Activated CD4-positive, alpha-beta T cell treated with anti-CD3 and anti-CD28 coated beads, Interleukin-2, amount 10 ng/mL, durations not matched to agents 7 days and 5 days (primary cell): Measurements from ENCODE around the gene APEH. TPM values are rescaled to one million over a fixed set of nuclear protein-coding genes. Genes with fewer than 3 reads are reported as not detected.
A peak's percentile ranks its signal among the peaks of the same experiment; 100 is the strongest.

Source experiments
- CTCF ChIA-PET: fragments of 350-600 bp; sonication (Branson Sonifier 250); formaldehyde crosslinking; loops from one replicate; lab custom pipeline; 2021; ENCODE audit warnings: antibody characterized with exemption; lab: Charles Lee
- POLR2A ChIA-PET: fragments of 350-600 bp; sonication (Branson Sonifier 250); formaldehyde crosslinking; loops from one replicate; lab custom pipeline; 2021; ENCODE audit warnings: antibody characterized with exemption; lab: Charles Lee
- DNase-seq: peaks from one replicate; pipeline ENCODE4 v3.0.0-alpha.2; 2020
- H3K27ac Mint-ChIP-seq: one replicate; pipeline ENCODE4 v1.8.0; 2021; ENCODE audit warnings: mild to moderate bottlenecking, moderate library complexity, mixed read lengths
- H3K27me3 Mint-ChIP-seq: one replicate; pipeline ENCODE4 v1.8.0; 2021; ENCODE audit warnings: mixed read lengths
- H3K36me3 Mint-ChIP-seq: one replicate; pipeline ENCODE4 v1.8.0; 2021; ENCODE audit warnings: low read depth, mixed read lengths
- H3K4me1 Mint-ChIP-seq: one replicate; pipeline ENCODE4 v1.8.0; 2021; ENCODE audit warnings: mixed read lengths
- H3K4me3 Mint-ChIP-seq: one replicate; pipeline ENCODE4 v1.8.0; 2021; ENCODE audit warnings: mild to moderate bottlenecking, moderate library complexity, mixed read lengths
- H3K9me3 Mint-ChIP-seq: one replicate; pipeline ENCODE4 v1.8.0; 2021; ENCODE audit warnings: mixed read lengths
- total RNA-seq, 2 experiments: library from RNA; stranded (reverse); gene quantifications; one replicate each; pipeline ENCODE4 v1.2.3, GENCODE V29; 2021

APEH gene
- total RNA-seq, 2 experiments from 2014 or later: 137 TPM

DNA sequence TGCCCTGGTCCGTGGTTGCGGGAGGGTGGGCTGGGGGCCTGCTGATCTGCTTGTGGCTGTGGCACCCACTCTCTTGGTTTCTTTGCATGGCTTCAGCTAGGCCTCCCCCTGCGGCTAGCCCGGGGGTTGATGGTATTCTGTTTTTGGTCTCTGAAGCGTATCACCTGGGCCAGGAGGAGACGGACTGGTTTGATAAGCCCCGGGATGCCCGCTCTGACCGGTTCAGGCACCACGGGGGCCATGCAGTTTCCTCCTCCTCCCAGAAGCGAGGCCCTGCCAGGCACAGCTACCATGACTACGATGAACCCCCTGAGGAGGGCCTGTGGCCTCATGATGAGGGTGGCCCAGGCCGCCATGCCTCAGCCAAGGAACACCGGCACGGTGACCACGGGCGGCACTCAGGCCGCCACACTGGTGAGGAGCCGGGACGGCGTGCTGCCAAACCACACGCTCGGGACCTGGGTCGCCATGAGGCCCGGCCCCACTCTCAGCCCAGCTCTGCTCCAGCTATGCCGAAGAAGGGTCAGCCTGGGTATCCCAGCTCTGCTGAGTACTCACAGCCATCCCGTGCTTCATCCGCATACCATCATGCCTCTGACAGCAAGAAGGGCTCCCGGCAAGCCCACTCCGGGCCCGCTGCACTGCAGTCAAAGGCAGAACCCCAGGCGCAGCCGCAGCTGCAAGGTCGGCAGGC, 11.3 kb upstream of the APEH start:
- Mint-ChIP-seq H3K27ac (no peak overlapping the region), H3K4me3 (no peak overlapping the region), H3K36me3 (no peaks in the 10 kb centered on the region), H3K27me3 (no peaks in the 10 kb centered on the region), H3K9me3 (no peaks in the 10 kb centered on the region), H3K4me1 (peaks cover 2% of the 10 kb centered on the region)
- ChIA-PET CTCF (interaction anchor here (2.0 to 4.9 kb wide), 2 partner anchors 9 to 123 kb away, joined by 7 to 20 read pairs; no protein-coding TSS in a partner anchor), POLR2A (no interaction called here)
- DNase-seq: no peak

DNA sequence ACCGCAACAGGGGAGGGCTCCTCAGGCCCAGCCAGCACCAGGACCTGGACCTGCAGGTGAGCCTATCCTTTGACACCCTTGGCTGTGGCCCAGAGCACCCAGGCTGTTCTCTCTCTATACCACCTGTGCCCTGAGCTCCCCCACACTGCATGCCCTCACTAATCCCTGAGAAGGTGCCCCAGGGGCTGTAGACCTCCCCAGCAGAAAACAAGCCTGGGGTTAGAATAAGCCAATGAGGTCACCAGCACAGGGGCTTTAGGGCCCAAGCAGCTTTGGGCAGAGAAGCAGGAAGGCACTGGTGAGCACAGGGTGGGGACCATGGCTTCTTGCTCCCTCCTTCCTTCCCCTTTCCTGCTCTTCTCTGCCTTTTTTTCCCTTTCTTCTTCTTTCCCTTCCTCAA, 10.3 kb upstream of the APEH start:
- no peaks in the 10 kb centered on the region for H3K36me3 Mint-ChIP-seq
- peaks cover 4% of the 10 kb centered on the region for H3K4me1 Mint-ChIP-seq
- H3K27ac Mint-ChIP-seq: no peak overlapping the region
- H3K27me3 Mint-ChIP-seq: no peaks in the 10 kb centered on the region
- H3K9me3 Mint-ChIP-seq: no peaks in the 10 kb centered on the region
- ChIA-PET CTCF (interaction anchor here (0.6 to 4.9 kb wide), 3 partner anchors 8 to 409 kb away, joined by 3 to 20 read pairs (median 7); no protein-coding TSS in a partner anchor), POLR2A (no interaction called here)
- DNase-seq: no peak
- H3K4me3 Mint-ChIP-seq: no peak overlapping the region

DNA sequence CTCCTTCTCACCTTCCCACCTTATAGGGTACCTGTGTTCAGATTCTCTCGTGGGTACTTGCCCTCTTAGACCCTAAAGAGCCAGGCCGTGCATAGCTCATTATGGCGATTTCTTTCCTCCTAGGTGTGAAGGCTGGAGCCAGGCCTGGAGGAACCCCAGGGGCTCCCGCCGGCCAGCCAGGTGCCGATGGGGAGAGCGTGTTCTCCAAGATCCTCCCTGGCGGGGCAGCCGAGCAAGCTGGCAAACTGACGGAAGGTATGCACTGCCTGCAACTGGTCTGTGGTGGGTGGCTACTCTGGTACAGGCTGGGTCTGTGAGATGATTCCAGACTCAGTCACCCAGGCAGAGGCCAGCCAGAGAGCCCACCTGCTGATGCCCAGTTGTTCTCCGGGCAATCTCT, 9.9 kb upstream of the APEH start:
- H3K9me3 Mint-ChIP-seq: no peaks in the 10 kb centered on the region
- H3K27me3 Mint-ChIP-seq: no peaks in the 10 kb centered on the region
- no peak for DNase-seq
- ChIA-PET CTCF (interaction anchor here (4.9 kb wide), 1 partner anchor 124 kb away, joined by 20 read pairs; no protein-coding TSS in a partner anchor), POLR2A (no interaction called here)
- no peak overlapping the region for H3K4me3 Mint-ChIP-seq
- H3K36me3 Mint-ChIP-seq: no peaks in the 10 kb centered on the region
- H3K27ac Mint-ChIP-seq: no peak overlapping the region
- H3K4me1 Mint-ChIP-seq: peaks cover 4% of the 10 kb centered on the region

DNA sequence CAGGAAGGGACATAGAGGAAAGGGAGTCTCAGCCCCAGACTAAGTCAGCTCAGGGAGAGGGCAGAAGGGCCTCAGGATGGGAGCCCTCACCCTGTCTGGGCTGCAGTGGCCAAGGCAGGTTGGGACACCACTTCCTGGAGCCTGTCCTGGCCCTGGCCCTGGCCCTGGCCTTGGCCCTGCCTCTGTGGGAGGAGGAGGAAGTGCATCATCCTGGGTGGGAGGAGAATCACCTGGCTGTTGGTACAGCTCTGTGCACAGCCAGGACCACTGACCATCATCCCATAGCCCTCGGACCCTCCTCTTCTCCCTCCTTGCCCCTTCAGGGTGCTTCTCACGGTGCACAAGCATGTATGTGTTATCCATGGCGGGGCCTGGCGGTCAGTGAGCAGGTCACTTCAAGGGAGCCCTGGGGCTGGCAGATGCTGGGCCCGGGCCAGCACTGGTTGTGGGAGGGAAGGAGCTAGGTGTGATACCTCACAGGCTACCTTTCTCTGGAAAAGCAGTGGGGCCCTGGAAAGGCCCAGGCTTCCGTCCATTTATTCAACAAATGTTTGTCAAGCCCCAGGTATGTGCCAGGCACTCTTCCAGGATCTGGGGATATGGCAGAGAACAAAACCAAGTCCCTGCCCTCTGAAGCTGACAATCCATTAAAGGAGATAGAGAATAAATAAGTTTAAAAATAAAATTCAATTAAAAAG, 8.2 kb upstream of the APEH start:
- no peak overlapping the region for H3K27ac Mint-ChIP-seq
- ChIA-PET POLR2A (no interaction called here), CTCF (interaction anchor here (0.9 to 4.9 kb wide), 2 partner anchors 57 to 126 kb away, joined by 3 to 20 read pairs; no protein-coding TSS in a partner anchor)
- no peaks in the 10 kb centered on the region for H3K27me3 Mint-ChIP-seq
- peaks cover 4% of the 10 kb centered on the region for H3K4me1 Mint-ChIP-seq
- no peak for DNase-seq
- no peaks in the 10 kb centered on the region for H3K9me3 Mint-ChIP-seq
- no peaks in the 10 kb centered on the region for H3K36me3 Mint-ChIP-seq
- H3K4me3 Mint-ChIP-seq: no peak overlapping the region

DNA sequence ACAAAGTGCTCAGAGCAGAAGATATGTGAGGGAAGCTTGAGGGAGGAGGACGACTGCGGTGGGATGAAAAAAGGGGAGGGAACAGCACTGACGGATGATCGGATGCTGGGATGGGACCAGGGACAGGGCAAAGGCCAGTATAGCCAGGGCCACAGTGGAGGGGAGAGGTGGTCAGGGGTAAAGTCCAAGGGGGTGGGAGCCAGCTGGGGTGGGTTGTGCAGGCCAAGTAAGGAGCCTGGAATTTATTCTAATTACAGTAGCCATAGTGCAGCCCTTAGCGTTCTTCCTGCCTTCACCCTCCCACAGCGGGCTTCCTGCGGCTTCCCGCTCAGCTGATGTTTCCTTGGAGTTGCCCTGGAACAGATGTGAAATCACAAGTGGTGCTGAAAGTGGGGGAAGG, 7.6 kb upstream of the APEH start:
- Mint-ChIP-seq H3K4me3 (no peak overlapping the region), H3K27me3 (no peaks in the 10 kb centered on the region)
- POLR2A ChIA-PET: no interaction called here

DNA sequence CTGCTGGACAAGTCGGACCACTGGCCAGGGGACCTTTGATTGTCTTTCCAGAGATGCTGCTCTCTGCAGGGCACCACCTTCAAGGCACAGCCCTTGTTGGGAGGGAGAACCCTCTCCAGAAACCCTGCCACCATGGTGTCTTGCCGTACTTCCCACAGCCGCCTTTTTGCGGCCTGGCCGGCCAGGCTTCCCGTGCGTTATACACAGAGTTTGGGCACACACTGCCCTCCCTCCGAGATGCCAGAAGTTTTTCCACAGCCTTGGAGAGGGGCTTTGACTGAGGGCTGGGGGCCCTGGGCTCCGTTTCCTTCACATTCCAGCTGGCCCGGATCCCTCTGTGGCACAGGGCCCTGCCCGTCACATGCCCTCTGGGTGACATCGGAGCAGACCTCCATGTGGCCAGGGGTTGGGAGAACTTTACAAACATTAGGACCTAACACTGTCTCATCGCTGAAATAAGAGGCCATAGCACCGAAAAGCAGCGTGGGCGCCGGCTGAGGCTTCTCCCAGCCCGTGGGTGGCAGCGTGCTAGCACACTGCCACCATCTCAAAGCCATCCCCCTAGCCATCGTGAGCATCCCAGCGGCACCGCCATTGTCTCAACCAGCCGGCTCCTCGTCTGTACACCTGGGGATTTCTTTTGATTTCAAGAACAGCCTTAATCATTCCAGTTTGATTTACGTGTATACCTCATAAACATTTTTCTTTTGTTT, 6.3 kb upstream of the APEH start:
- Mint-ChIP-seq H3K27me3 (no peaks in the 10 kb centered on the region), H3K4me3 (no peak overlapping the region)

More for the DNA sequence above, 7.6 kb upstream of the APEH start:
- Mint-ChIP-seq H3K27ac (no peak overlapping the region), H3K4me1 (peaks cover 4% of the 10 kb centered on the region), H3K9me3 (no peaks in the 10 kb centered on the region), H3K36me3 (no peaks in the 10 kb centered on the region)
- CTCF ChIA-PET: interaction anchor here (0.9 to 4.9 kb wide), 2 partner anchors 57 to 126 kb away, joined by 3 to 20 read pairs; no protein-coding TSS in a partner anchor
- no peak for DNase-seq

DNA sequence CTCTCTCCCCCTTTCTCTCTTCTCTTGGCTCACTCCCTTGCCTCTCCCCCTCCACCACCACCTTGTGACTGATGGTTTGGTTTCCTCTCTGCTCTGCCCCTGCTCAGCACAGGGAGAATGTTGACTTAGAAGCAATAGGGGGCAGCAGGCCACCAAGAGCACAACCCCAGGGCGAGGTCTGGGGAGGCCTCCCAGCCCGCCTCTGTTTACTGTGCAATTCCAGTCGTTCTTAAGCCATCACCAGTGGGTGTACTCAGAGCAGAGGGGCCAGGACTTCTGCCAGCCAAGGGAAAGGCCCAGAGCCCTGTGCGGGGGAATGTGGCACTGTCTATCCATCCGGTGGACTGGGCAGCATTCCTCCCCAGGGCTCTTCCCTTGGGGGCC, 5.7 kb upstream of the APEH start:
- peaks cover 2% of the 10 kb centered on the region for H3K36me3 Mint-ChIP-seq
- H3K9me3 Mint-ChIP-seq: no peaks in the 10 kb centered on the region
- peaks cover 14% of the 10 kb centered on the region for H3K4me1 Mint-ChIP-seq
- POLR2A ChIA-PET: no interaction called here
- no peak overlapping the region for H3K27ac Mint-ChIP-seq
- H3K4me3 Mint-ChIP-seq: no peak overlapping the region
- CTCF ChIA-PET: no interaction called here
- DNase-seq: no peak
- H3K27me3 Mint-ChIP-seq: no peaks in the 10 kb centered on the region

More for the DNA sequence above, 6.3 kb upstream of the APEH start:
- Mint-ChIP-seq H3K4me1 (peaks cover 10% of the 10 kb centered on the region), H3K27ac (no peak overlapping the region), H3K9me3 (no peaks in the 10 kb centered on the region), H3K36me3 (peaks cover 2% of the 10 kb centered on the region)
- ChIA-PET CTCF (no interaction called here), POLR2A (no interaction called here)
- no peak for DNase-seq

DNA sequence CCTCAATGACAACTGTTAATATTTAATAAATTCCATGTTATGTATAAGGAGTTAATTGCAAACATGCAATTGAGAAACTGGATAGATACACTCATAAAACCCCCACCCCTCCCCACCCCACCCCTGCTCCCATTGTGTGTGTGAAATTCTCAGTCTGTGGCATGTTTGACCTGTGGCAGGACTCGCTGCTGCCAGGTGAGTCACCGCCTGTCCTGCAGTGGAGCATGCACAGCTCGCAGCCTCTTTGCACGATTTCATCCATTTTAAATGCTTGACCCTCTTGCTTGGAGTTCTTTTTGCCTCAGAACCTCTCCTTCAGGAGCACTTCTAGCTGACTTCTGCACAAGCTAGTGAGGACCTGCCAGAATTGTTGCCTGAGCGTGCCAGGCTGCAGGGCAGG, 5.3 kb upstream of the APEH start:
- peaks cover 2% of the 10 kb centered on the region for H3K36me3 Mint-ChIP-seq
- no peak for DNase-seq
- H3K27me3 Mint-ChIP-seq: no peaks in the 10 kb centered on the region
- no peak overlapping the region for H3K4me3 Mint-ChIP-seq
- peaks cover 18% of the 10 kb centered on the region for H3K4me1 Mint-ChIP-seq
- CTCF ChIA-PET: interaction anchor here (0.6 to 1.6 kb wide), 2 partner anchors 128 to 129 kb away, joined by 3 to 6 read pairs; no protein-coding TSS in a partner anchor
- POLR2A ChIA-PET: no interaction called here
- H3K9me3 Mint-ChIP-seq: no peaks in the 10 kb centered on the region
- H3K27ac Mint-ChIP-seq: no peak overlapping the region

DNA sequence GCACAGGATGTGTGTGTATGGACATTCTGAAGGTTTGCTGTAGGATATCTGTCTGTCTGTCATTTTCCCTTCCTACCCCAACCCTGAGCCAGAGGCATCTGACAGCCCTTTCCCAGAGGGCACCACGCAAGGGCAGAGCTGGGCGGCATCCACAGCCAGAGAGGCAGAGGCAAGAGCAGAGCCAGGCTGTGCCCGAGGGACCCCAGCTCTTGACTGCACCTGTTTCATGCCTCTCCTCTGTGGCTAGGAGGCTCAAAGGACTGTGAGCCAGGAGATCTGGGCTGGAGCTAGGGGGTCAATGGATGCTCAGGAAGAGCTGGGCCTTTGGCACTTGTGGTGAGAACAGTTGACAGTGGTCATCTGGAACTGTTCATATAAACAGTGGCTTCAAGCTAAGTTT, 4.8 kb upstream of the APEH start:
- CTCF ChIA-PET: interaction anchor here (0.6 to 1.6 kb wide), 2 partner anchors 128 to 130 kb away, joined by 3 to 6 read pairs; no protein-coding TSS in a partner anchor
- Mint-ChIP-seq H3K27me3 (no peaks in the 10 kb centered on the region), H3K4me3 (no peak overlapping the region), H3K9me3 (no peaks in the 10 kb centered on the region), H3K4me1 (peaks cover 18% of the 10 kb centered on the region), H3K36me3 (peaks cover 2% of the 10 kb centered on the region), H3K27ac (no peak overlapping the region)
- POLR2A ChIA-PET: no interaction called here
- DNase-seq: no peak

DNA sequence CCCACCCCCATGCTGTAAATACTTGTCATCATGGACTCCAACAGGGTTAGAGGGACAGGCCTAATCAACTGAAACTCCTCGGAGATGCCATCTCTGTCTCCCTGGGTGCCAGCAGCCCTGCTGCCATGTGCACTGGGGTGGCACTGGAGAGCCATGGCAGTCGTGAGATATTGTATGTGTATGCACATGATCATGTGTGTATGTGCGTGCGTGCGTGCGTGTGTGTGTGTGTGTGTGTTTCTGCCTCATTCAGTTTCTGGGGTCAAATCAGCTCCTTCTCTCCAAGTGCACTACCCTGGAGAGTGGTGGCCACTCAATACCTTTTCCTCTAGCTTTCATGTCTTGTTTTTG, 3.2 kb upstream of the APEH start:
- H3K4me3 Mint-ChIP-seq: no peak overlapping the region
- ChIA-PET CTCF (interaction anchor here (0.7 to 3.3 kb wide), 9 partner anchors 8 to 132 kb away, joined by 4 to 88 read pairs (median 7); no protein-coding TSS in a partner anchor), POLR2A (interaction anchor here (1.6 kb wide), 1 partner anchor 131 kb away, joined by 13 read pairs; no protein-coding TSS in a partner anchor)
- H3K4me1 Mint-ChIP-seq: peaks cover 31% of the 10 kb centered on the region
- H3K27ac Mint-ChIP-seq: no peak overlapping the region
- no peaks in the 10 kb centered on the region for H3K27me3 Mint-ChIP-seq
- DNase-seq: no peak
- H3K36me3 Mint-ChIP-seq: peaks cover 7% of the 10 kb centered on the region
- H3K9me3 Mint-ChIP-seq: no peaks in the 10 kb centered on the region

DNA sequence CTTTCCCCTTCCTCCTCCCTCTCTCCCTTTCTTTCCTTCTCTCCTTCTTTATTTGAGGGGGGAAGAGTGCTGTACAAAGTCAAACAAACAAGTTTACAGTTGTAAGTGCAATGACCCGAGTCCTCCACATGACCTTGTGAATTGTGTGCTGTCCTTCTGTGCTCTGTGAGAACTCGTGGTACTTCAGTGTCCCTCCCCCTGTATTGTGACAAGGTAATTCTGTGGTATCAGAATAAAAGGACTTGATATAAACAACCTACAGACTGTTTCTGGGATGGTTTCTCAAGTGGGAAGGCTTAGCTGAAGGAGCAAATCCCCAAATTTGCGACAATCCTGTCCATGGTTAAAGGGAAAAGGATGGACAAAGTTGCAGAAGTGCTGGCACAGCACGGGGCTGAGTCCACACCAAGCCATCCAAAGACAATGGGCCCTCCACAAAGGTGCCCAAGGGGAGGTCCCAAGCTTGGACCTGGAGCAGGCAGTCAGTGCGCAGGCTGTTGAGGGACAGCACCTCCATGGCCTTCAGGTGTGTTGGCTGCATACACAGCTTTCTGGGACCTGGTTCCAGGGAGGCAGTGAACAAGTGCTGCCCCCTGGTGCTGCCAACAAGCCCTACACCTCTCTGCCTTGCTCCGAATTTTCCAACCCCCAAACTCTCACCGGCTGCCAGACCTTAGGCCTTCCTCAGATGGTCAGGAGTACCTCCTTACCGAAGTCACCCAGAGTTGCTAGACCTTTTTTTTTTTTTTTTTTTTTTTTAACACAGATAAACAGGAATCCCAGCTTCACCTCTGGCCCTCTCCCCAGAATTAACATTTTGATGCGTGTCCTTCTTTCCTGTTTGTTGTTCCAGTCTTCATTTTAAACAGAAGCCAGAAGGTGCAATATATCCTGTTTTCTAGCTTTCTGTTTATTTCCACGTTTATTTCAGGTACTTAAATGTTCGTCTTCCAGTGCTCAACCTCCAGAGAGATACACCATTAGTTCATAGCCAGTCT, 2.6 kb upstream of the APEH start:
- ChIA-PET CTCF (interaction anchor here (0.5 to 3.3 kb wide), 16 partner anchors 9 to 440 kb away, joined by 3 to 88 read pairs (median 4); partner anchors contain the start of gene BSN), POLR2A (interaction anchor here (0.7 to 1.6 kb wide), 2 partner anchors 70 to 132 kb away, joined by 7 to 13 read pairs; no protein-coding TSS in a partner anchor)
- H3K27me3 Mint-ChIP-seq: no peaks in the 10 kb centered on the region

More for the DNA sequence above, 2.6 kb upstream of the APEH start:
- peak overlapping the region; percentile 87 for H3K27ac Mint-ChIP-seq
- H3K4me3 Mint-ChIP-seq: peak overlapping the region; percentile 70
- DNase-seq: peak; percentile 78
- no peaks in the 10 kb centered on the region for H3K9me3 Mint-ChIP-seq
- H3K4me1 Mint-ChIP-seq: peaks cover 33% of the 10 kb centered on the region
- H3K36me3 Mint-ChIP-seq: peaks cover 9% of the 10 kb centered on the region
